HEK293 (cell line): Measurements from ENCODE around the gene SPTAN1.

Experiments used
- ZBTB1 ChIP-seq: fragments of 450-650 bp; formaldehyde crosslinking; IDR thresholded peaks from 2 replicates; pipeline ENCODE4 v1.5.1; 2016; ENCODE audit warnings: missing biosample characterization, missing genetic modification characterization
- ZNF140 ChIP-seq: fragments of 450-650 bp; formaldehyde crosslinking; IDR thresholded peaks from 2 replicates; pipeline ENCODE4 v1.5.1; 2016; ENCODE audit warnings: missing biosample characterization, missing genetic modification characterization
- ZNF239 ChIP-seq: fragments of 450-650 bp; formaldehyde crosslinking; IDR thresholded peaks from 2 replicates; pipeline ENCODE4 v1.5.1; 2016; ENCODE audit warnings: missing biosample characterization, missing genetic modification characterization
- ZNF302 ChIP-seq: fragments of 450-650 bp; formaldehyde crosslinking; IDR thresholded peaks from 2 replicates; pipeline ENCODE4 v1.5.1; 2016; ENCODE audit warnings: missing biosample characterization, missing genetic modification characterization, low read depth
- TF ChIP-seq, protein P1 (sequence below): fragments of 450-650 bp; formaldehyde crosslinking; IDR thresholded peaks from 2 replicates; pipeline ENCODE4 v1.5.1; 2016; ENCODE audit warnings: missing biosample characterization, missing genetic modification characterization
- TF ChIP-seq, protein P2 (sequence below): fragments of 450-650 bp; IDR thresholded peaks from 2 replicates; pipeline ENCODE4 v1.5.1; 2018; ENCODE audit warnings: missing biosample characterization, mild to moderate bottlenecking, missing genetic modification characterization
- TF ChIP-seq, protein P3 (sequence below): fragments of 450-650 bp; formaldehyde crosslinking; IDR thresholded peaks from 2 replicates; pipeline ENCODE4 v1.5.1; 2016; ENCODE audit warnings: missing biosample characterization, missing genetic modification characterization
- TF ChIP-seq, protein P4 (sequence below): fragments of 450-650 bp; formaldehyde crosslinking; IDR thresholded peaks from 2 replicates; pipeline ENCODE4 v1.5.1; 2016; ENCODE audit warnings: missing biosample characterization, missing genetic modification characterization

DNA sequence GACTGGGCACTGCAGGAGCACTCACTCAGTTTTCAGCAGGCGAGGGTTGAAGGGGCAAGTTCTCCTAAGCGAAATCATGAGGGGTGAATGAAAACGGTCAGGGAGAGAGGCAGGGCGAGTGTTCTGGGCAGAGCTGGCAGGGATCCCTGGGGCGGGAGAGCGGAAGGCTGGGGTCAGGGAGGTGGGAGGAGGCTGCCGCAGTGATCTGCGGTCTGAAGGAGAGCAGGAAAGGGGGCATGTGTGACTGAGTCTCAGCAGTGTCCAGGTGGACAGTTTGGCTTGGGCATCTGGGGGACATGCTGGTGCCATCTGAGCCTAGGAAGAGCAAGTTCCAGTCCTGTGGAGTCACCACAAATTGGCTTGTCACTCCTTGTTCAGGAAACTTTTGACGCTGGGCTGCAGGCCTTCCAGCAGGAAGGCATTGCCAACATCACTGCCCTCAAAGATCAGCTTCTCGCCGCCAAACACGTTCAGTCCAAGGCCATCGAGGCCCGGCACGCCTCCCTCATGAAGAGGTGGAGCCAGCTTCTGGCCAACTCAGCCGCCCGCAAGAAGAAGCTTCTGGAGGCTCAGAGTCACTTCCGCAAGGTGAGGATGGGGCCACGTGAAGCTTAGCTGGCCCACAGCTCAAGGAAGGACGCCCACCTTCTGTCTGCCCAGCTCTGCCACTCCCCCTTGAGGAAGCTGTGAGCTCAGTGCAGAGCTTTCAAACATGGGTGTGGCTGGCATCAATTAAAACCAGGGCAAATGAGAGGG is 73.2 kb downstream of the SPTAN1 start:
- TF ChIP-seq, protein P1, sequence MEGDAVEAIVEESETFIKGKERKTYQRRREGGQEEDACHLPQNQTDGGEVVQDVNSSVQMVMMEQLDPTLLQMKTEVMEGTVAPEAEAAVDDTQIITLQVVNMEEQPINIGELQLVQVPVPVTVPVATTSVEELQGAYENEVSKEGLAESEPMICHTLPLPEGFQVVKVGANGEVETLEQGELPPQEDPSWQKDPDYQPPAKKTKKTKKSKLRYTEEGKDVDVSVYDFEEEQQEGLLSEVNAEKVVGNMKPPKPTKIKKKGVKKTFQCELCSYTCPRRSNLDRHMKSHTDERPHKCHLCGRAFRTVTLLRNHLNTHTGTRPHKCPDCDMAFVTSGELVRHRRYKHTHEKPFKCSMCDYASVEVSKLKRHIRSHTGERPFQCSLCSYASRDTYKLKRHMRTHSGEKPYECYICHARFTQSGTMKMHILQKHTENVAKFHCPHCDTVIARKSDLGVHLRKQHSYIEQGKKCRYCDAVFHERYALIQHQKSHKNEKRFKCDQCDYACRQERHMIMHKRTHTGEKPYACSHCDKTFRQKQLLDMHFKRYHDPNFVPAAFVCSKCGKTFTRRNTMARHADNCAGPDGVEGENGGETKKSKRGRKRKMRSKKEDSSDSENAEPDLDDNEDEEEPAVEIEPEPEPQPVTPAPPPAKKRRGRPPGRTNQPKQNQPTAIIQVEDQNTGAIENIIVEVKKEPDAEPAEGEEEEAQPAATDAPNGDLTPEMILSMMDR (tag by site-specific recombination): no peak
- TF ChIP-seq, protein P2, sequence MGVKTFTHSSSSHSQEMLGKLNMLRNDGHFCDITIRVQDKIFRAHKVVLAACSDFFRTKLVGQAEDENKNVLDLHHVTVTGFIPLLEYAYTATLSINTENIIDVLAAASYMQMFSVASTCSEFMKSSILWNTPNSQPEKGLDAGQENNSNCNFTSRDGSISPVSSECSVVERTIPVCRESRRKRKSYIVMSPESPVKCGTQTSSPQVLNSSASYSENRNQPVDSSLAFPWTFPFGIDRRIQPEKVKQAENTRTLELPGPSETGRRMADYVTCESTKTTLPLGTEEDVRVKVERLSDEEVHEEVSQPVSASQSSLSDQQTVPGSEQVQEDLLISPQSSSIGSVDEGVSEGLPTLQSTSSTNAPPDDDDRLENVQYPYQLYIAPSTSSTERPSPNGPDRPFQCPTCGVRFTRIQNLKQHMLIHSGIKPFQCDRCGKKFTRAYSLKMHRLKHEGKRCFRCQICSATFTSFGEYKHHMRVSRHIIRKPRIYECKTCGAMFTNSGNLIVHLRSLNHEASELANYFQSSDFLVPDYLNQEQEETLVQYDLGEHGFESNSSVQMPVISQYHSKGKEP: no peak
- no peak for TF ChIP-seq ZNF140 (tag by site-specific recombination)
- TF ChIP-seq, protein P3, sequence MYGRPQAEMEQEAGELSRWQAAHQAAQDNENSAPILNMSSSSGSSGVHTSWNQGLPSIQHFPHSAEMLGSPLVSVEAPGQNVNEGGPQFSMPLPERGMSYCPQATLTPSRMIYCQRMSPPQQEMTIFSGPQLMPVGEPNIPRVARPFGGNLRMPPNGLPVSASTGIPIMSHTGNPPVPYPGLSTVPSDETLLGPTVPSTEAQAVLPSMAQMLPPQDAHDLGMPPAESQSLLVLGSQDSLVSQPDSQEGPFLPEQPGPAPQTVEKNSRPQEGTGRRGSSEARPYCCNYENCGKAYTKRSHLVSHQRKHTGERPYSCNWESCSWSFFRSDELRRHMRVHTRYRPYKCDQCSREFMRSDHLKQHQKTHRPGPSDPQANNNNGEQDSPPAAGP: no peak
- no peak for TF ChIP-seq ZBTB1 (tag by site-specific recombination)
- no peak for TF ChIP-seq ZNF239 (tag by site-specific recombination)
- no peak for TF ChIP-seq ZNF302
- TF ChIP-seq, protein P4, sequence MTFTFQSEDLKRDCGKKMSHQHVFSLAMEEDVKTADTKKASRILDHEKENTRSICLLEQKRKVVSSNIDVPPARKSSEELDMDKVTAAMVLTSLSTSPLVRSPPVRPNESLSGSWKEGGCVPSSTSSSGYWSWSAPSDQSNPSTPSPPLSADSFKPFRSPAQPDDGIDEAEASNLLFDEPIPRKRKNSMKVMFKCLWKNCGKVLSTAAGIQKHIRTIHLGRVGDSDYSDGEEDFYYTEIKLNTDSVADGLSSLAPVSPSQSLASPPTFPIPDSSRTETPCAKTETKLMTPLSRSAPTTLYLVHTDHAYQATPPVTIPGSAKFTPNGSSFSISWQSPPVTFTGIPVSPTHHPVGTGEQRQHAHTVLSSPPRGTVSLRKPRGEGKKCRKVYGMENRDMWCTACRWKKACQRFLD (tag by site-specific recombination): no peak
